GM18505 (cell line): ENCODE results near the gene SLC9A6.

Experiments used
- ATAC-seq: cut with Tn5 transposase; IDR thresholded peaks from one replicate; pipeline ENCODE4 v1.9.1; 2021; ENCODE audit not compliant: unreplicated experiment
- POLR2A ChIP-seq: IDR thresholded peaks from 4 replicates; pipeline ENCODE4 v1.6.1; 2011; ENCODE audit warnings: borderline replicate concordance; ENCODE audit not compliant: insufficient read depth, insufficient read length; ENCODE audit errors: extremely low read depth

Gene SLC9A6

DNA sequence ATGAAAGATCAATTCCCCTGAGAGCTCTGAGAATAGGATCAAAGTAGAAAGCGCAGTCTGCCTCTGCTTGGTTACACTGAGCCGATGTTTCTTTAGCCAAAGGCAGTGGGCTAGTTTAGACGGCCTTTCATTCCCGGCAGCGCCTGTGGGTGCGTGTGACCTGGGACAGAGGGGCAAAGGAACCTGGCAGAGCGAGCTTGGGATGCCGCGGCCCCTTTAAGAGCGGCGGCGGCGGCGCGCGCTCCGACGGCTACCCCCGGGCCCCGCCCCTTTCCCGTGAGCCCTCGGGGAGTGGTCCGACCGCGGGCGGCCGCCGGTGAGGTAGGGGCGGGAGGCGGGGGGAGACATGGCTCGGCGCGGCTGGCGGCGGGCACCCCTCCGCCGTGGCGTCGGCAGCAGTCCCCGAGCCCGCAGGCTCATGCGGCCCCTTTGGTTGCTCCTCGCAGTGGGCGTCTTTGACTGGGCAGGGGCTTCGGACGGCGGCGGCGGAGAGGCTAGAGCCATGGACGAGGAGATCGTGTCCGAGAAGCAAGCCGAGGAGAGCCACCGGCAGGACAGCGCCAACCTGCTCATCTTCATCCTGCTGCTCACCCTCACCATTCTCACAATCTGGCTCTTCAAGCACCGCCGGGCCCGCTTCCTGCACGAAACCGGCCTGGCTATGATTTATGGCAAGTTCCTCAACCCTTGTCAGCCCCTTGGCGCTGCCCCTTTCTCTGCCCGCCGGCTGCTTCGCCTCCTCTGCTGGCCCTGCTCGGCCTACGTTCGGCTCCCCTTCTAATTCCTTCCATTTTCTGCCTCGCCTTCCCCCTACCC lies at the start of gene SLC9A6:
Gene SLC9A6 (plus strand): TSS at position 279 of the 816 bp plus-strand sequence. CDS start 224 bp downstream, at position 503.
- TF ChIP-seq POLR2A, result no peak
- ATAC-seq, result peak; percentile 81

DNA sequence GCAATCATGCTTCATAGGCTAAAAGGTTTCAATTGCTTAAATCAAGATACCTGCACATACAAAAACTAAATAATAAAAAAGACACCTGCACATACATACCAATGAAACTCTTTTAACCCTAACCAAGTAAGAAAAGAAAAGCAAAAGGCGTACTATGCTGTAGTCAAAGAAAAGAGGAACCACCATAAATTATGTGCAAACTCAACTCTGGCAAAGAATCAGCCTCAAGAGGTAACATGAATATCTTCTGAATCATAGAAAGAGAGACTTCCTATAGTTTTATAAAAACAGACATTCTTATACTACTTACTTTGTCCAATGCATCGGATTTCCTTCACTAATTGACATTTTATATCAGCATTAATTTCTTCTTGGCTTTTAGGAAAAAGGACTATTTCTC lies 40.7 kb upstream of the SLC9A6 start:
- no peak for ATAC-seq

GRCh38 chrX:135951291-135951690 lies 33.9 kb upstream of the SLC9A6 start:
- TF ChIP-seq POLR2A, result no peak
- no peak for ATAC-seq

More for the DNA sequence above, 40.7 kb upstream of the SLC9A6 start:
- no peak for TF ChIP-seq POLR2A

GRCh38 chrX:135973025-135973547 lies 12.1 kb upstream of the SLC9A6 start:
- TF ChIP-seq POLR2A, result no peak
- peak; percentile 8 for ATAC-seq

- peak; percentile 72 for TF ChIP-seq POLR2A
- ATAC-seq, result peak; percentile 83
Observed at GRCh38 chrX:135973548-135974278, 11.5 kb upstream of the SLC9A6 start, which contains the start of gene MMGT1. TSS of gene MMGT1 (minus strand) at chrX:135973988. CDS start at chrX:135973675, 313 bp downstream.

GRCh38 chrX:135974279-135974856 lies 10.9 kb upstream of the SLC9A6 start:
- TF ChIP-seq POLR2A, result no peak
- no peak for ATAC-seq

DNA sequence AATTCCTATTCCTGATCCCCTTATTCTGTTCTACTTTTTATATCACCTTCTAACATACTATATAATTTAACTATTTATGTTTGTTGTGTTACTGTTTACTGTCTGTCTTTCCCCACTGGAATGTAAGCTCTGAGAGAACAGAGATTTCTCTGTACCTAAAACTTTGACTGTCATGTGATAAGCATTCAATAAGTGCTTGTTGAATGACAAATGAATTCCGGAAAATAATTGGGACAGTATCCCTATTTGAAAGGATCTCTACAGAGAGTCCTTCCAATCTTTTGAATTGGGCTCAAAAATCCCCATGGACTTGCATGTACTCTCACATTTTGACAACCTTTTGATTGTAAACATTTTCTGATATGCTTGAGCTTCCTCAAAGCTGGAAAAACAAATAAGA lies 9.8 kb upstream of the SLC9A6 start:
- ATAC-seq, result no peak
- TF ChIP-seq POLR2A, result no peak

GRCh38 chrX:135977611-135978010 lies 7.6 kb upstream of the SLC9A6 start:
- no peak for ATAC-seq
- no peak for TF ChIP-seq POLR2A

DNA sequence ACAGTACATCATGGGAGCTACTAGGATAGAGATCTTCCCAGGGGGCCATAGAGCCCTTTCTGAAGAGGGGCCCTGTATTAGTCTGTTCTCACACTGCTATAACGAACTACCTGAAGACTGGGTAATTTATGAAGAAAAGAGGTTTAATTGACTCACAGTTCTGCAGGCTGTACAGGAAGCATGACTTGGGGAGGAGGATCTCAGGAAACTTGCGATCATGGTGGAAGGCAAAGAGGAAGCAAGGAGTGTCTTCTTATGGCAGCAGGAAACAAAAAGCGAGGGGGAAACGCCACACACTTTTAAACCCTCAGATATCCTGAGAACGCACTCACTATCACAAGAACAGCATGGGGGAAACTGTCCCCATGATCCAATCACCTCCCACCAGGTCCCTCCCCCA lies 4.2 kb upstream of the SLC9A6 start:
- TF ChIP-seq POLR2A, result no peak
- ATAC-seq, result no peak

DNA sequence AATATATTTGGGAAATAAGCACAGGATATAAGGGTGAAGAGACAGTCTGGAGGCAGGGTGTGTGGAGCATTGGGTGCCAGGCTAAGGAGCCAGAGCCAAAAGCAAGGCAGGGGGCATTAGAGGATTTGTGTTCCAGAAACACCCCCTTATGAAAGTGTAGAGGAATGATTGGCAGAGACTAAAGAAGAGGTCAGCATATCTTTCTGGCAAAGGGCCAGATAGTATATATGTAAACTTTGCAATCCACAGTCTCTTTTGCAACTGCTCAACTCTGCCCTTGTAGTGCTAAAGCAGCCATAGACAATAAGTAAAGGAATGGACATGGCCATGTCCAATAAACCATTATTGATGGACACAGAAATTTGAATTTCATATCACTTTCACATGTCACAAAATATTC lies 3.6 kb upstream of the SLC9A6 start:
- ATAC-seq, result no peak

GRCh38 chrX:135982860-135983259 lies 2.4 kb upstream of the SLC9A6 start:
- no peak for ATAC-seq
- TF ChIP-seq POLR2A, result no peak

More for the DNA sequence above, 3.6 kb upstream of the SLC9A6 start:
- TF ChIP-seq POLR2A, result no peak

GRCh38 chrX:135984256-135984655 lies 979 bp upstream of the SLC9A6 start:
- no peak for TF ChIP-seq POLR2A
- no peak for ATAC-seq

DNA sequence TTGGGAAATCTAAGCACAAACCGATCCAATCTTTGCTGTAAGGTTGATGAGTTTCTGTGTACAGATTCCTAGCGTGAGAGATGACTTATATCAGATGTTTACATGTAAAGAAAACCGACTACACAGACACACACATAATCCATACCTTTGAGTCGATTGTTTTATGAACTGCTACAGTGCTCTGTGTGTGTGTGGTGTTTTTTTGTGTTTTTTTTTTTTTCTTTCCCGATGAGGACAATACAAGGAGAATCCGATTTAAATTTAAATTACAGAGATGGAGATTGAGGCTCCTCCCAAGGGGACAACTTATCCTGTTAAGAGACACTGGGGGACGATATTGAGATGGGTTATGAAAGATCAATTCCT lies 461 bp upstream of the SLC9A6 start:
- ATAC-seq, result no peak
- TF ChIP-seq POLR2A, result no peak

DNA sequence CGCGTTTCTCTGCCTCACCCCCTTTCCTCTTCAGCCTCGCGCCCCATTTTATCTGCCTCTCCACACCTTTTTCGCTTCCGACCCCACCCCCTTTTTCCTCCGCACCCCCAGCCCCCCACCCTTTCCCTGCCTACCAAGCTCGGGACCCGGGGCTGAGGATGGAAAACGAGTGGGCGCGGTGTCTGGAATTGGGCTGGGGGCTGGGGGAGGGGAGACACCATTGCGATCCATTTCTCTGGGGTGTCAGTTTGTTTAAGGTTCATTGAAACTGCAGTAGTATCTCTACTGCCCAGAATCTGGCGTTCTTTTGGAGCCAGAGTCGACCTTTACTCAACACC lies 707 bp downstream of the SLC9A6 start:
- no peak for TF ChIP-seq POLR2A

DNA sequence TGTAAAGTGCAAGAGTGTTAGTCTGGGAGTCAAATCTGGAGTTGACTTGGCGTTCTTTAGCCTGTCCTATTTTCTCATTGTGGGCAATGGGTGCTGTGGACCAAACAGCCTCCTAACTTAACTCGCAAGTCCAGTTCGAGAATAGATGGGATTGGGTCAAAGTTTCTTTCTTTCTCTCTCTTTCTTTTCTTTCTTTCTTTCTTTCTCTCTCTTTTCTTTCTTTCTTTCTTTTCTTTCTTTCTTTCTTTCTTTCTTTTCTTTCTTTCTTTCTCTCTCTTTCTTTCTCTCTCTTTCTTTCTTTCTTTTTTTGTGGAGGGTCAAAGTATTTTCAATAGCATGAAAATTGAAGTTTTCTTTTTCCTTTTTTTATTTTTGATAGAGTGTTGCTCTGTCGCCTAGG lies 3.0 kb downstream of the SLC9A6 start:
- ATAC-seq, result no peak
- no peak for TF ChIP-seq POLR2A

More for the DNA sequence above, 707 bp downstream of the SLC9A6 start:
- ATAC-seq, result no peak
